WERI-Rb-1 (cell line): ENCODE results near the gene NUMB.
A peak's percentile ranks its signal among the peaks of the same experiment; 100 is the strongest.

Source experiments
- DNase-seq: peaks from one replicate; pipeline ENCODE4 v3.0.0-alpha.2; 2020
- H3K27ac ChIP-seq: fragments of 250-450 bp; sonication (Bioruptor Pico); 2 replicates; pipeline ENCODE4 v1.5.1; 2020; ENCODE audit warnings: mild to moderate bottlenecking, moderate library complexity
- H3K27me3 ChIP-seq: fragments of 250-450 bp; sonication (Bioruptor Pico); 2 replicates; pipeline ENCODE4 v1.5.1; 2021; ENCODE audit warnings: mild to moderate bottlenecking, low read depth, moderate library complexity; ENCODE audit not compliant: insufficient read depth, severe bottlenecking
- H3K36me3 ChIP-seq: fragments of 250-450 bp; sonication (Bioruptor Pico); 2 replicates; pipeline ENCODE4 v1.5.1; 2020; ENCODE audit warnings: mild to moderate bottlenecking, moderate library complexity
- H3K4me3 ChIP-seq: 2 replicates; pipeline ENCODE4 v1.5.1; 2011; ENCODE audit warnings: low read depth, mild to moderate bottlenecking, control low read depth, low read length
- H3K9me3 ChIP-seq: fragments of 250-450 bp; sonication (Bioruptor Pico); 2 replicates; pipeline ENCODE4 v1.5.1; 2021; ENCODE audit warnings: mild to moderate bottlenecking, moderate library complexity; ENCODE audit not compliant: severe bottlenecking
- CTCF ChIP-seq: IDR thresholded peaks from 2 replicates; pipeline ENCODE4 v1.5.1; 2011; ENCODE audit warnings: low read depth, mild to moderate bottlenecking, control low read depth, inconsistent platforms, low read length

Gene NUMB

GRCh38 chr14:73305499-73305898 lies 152.8 kb downstream of the NUMB start:
- peaks cover 19% of the 10 kb centered on the region for H3K36me3 ChIP-seq
- H3K27me3 ChIP-seq: no peaks in the 10 kb centered on the region
- H3K4me3 ChIP-seq: no peak overlapping the region
- H3K9me3 ChIP-seq: no peaks in the 10 kb centered on the region
- no peak for TF ChIP-seq CTCF
- DNase-seq: no peak
- H3K27ac ChIP-seq: no peak overlapping the region

- H3K9me3 ChIP-seq: no peaks in the 10 kb centered on the region
- no peaks in the 10 kb centered on the region for H3K27me3 ChIP-seq
- H3K4me3 ChIP-seq: no peak overlapping the region
- H3K36me3 ChIP-seq: peaks cover 31% of the 10 kb centered on the region
- peak overlapping the region; percentile 19; the same call in 1 of the 2 replicates for H3K27ac ChIP-seq
- no peak for DNase-seq
- peak; percentile 32; the same call in 1 of the 2 replicates for TF ChIP-seq CTCF
These were observed 163.0 kb downstream of the NUMB start for GRCh38 chr14:73295198-73295796.

GRCh38 chr14:73293782-73294781 lies 164.3 kb downstream of the NUMB start:
- Histone ChIP-seq H3K9me3 (no peaks in the 10 kb centered on the region), H3K4me3 (no peak overlapping the region), H3K27ac (no peak overlapping the region), H3K36me3 (peaks cover 34% of the 10 kb centered on the region), H3K27me3 (no peaks in the 10 kb centered on the region)
- no peak for TF ChIP-seq CTCF
- DNase-seq: no peak

- H3K36me3 ChIP-seq: peaks cover 52% of the 10 kb centered on the region
- DNase-seq: no peak
- H3K9me3 ChIP-seq: no peaks in the 10 kb centered on the region
- H3K27me3 ChIP-seq: no peaks in the 10 kb centered on the region
- no peak for TF ChIP-seq CTCF
- no peak overlapping the region for H3K4me3 ChIP-seq
- no peak overlapping the region for H3K27ac ChIP-seq
These were observed 168.1 kb downstream of the NUMB start for GRCh38 chr14:73290279-73290678.

- no peak overlapping the region for H3K4me3 ChIP-seq
- no peaks in the 10 kb centered on the region for H3K9me3 ChIP-seq
- H3K36me3 ChIP-seq: peaks cover 58% of the 10 kb centered on the region
- H3K27ac ChIP-seq: no peak overlapping the region
- TF ChIP-seq CTCF: no peak
- no peak for DNase-seq
- no peaks in the 10 kb centered on the region for H3K27me3 ChIP-seq
These were observed 168.6 kb downstream of the NUMB start for GRCh38 chr14:73289729-73290128.
